Neural progenitor cell (in vitro differentiated cells): Measurements from ENCODE around the gene ARL15. TPM values are rescaled to one million over a fixed set of nuclear protein-coding genes. Genes with fewer than 3 reads are reported as not detected.

ENCODE experiments used
- DNase-seq: peaks from one replicate; pipeline ENCODE4 v3.0.0-alpha.2; 2016; ENCODE audit warnings: low spot score
- H2AFZ ChIP-seq: fragments of 200-600 bp; sonication (generic); replicated peaks from 2 replicates; pipeline ENCODE4 v1.6.1; 2016; ENCODE audit warnings: antibody characterized with exemption
- H3F3A ChIP-seq: fragments of 200-600 bp; sonication (generic); 2 replicates; pipeline ENCODE4 v1.6.1; 2016; ENCODE audit warnings: antibody characterized with exemption, low read depth
- H3K27ac ChIP-seq: fragments of 200-600 bp; sonication (generic); 2 replicates; pipeline ENCODE4 v1.5.1; 2016; ENCODE audit warnings: mild to moderate bottlenecking
- H3K27me3 ChIP-seq: fragments of 200-600 bp; sonication (generic); 2 replicates; pipeline ENCODE4 v1.6.1; 2016; ENCODE audit warnings: mild to moderate bottlenecking, moderate library complexity
- H3K36me3 ChIP-seq: fragments of 200-600 bp; sonication (generic); 2 replicates; pipeline ENCODE4 v1.5.1; 2016
- H3K4me1 ChIP-seq: fragments of 200-600 bp; sonication (generic); 2 replicates; pipeline ENCODE4 v1.6.1; 2016; ENCODE audit warnings: mixed run types
- H3K4me2 ChIP-seq: fragments of 200-600 bp; sonication (generic); 2 replicates; pipeline ENCODE4 v1.6.1; 2016
- H3K4me3 ChIP-seq: fragments of 200-600 bp; sonication (generic); 2 replicates; pipeline ENCODE4 v1.5.1; 2016
- H3K79me2 ChIP-seq: fragments of 200-600 bp; sonication (generic); 2 replicates; pipeline ENCODE4 v1.6.1; 2016; ENCODE audit warnings: low read depth
- H3K9ac ChIP-seq: fragments of 200-600 bp; sonication (generic); 2 replicates; pipeline ENCODE4 v1.6.1; 2016
- H3K9me3 ChIP-seq: fragments of 200-600 bp; sonication (generic); 2 replicates; pipeline ENCODE4 v1.5.1; 2016; ENCODE audit warnings: low read depth
- H4K20me1 ChIP-seq: fragments of 200-600 bp; sonication (generic); 2 replicates; pipeline ENCODE4 v1.6.1; 2016; ENCODE audit warnings: low read depth
- H3K27ac Mint-ChIP-seq: 3 replicates; pipeline ENCODE4 v1.8.0; 2021; ENCODE audit warnings: mixed read lengths
- H3K27me3 Mint-ChIP-seq: 2 replicates; pipeline ENCODE4 v1.8.0; 2022; ENCODE audit warnings: low read depth, mild to moderate bottlenecking, inconsistent platforms, moderate library complexity, mixed read lengths; ENCODE audit not compliant: insufficient read depth
- H3K36me3 Mint-ChIP-seq: 3 replicates; pipeline ENCODE4 v1.8.0; 2021; ENCODE audit warnings: mixed read lengths
- H3K4me1 Mint-ChIP-seq: 3 replicates; pipeline ENCODE4 v1.8.0; 2021; ENCODE audit warnings: mixed read lengths
- H3K4me3 Mint-ChIP-seq: 3 replicates; pipeline ENCODE4 v1.8.0; 2021; ENCODE audit warnings: mild to moderate bottlenecking, moderate library complexity, mixed read lengths
- H3K9me3 Mint-ChIP-seq: 3 replicates; pipeline ENCODE4 v1.8.0; 2020; ENCODE audit warnings: mixed read lengths
- CTCF ChIP-seq: fragments of 200-600 bp; sonication (generic); IDR thresholded peaks from 2 replicates; pipeline ENCODE4 v1.5.1; 2017; ENCODE audit warnings: antibody characterized with exemption, mild to moderate bottlenecking
- EZH2 ChIP-seq: fragments of 200-600 bp; sonication (generic); IDR thresholded peaks from 2 replicates; pipeline ENCODE4 v1.6.1; 2017; ENCODE audit warnings: antibody characterized with exemption, mild to moderate bottlenecking, moderate library complexity
- EZH2phosphoT487 ChIP-seq: fragments of 200-600 bp; sonication (generic); IDR thresholded peaks from 2 replicates; pipeline ENCODE4 v1.6.1; 2017; ENCODE audit warnings: antibody characterized with exemption
- total RNA-seq: library from RNA; depleted of rRNA; stranded (reverse); fragments of >200 nt; gene quantifications from 2 replicates; pipeline ENCODE4 v1.2.3, GENCODE V29; 2015; ENCODE audit warnings: low replicate concordance

ARL15 gene
- total RNA-seq, 1 donor from 2014 or later, result 39.1 TPM

GRCh38 chr5:54205453-54205852 is 104.9 kb downstream of the ARL15 start:
- Histone ChIP-seq H3K4me1 (peaks cover 16% of the 10 kb centered on the region), H3K4me2 (no peak overlapping the region), H3K27me3 (no peaks in the 10 kb centered on the region), H3K9ac (no peak overlapping the region), H3F3A (peaks cover 10% of the 10 kb centered on the region), H2AFZ (no peak overlapping the region), H4K20me1 (no peaks in the 10 kb centered on the region), H3K79me2 (peaks cover 34% of the 10 kb centered on the region), H3K36me3 (no peaks in the 10 kb centered on the region), H3K4me3 (no peak overlapping the region), H3K27ac (no peak overlapping the region), H3K9me3 (no peaks in the 10 kb centered on the region)
- Mint-ChIP-seq H3K4me3 (no peak overlapping the region), H3K9me3 (peaks cover 19% of the 10 kb centered on the region), H3K27me3 (no peaks in the 10 kb centered on the region), H3K4me1 (no peaks in the 10 kb centered on the region), H3K36me3 (peaks cover 3% of the 10 kb centered on the region), H3K27ac (no peak overlapping the region)
- no peak for DNase-seq
- TF ChIP-seq EZH2phosphoT487 (no peak), CTCF (no peak), EZH2 (no peak)

GRCh38 chr5:54197018-54197417 is 113.4 kb downstream of the ARL15 start:
- no peak overlapping the region for H3K9ac ChIP-seq
- H3K4me2 ChIP-seq, result no peak overlapping the region
- no peak overlapping the region for H3K4me3 ChIP-seq
- Mint-ChIP-seq H3K4me3 (no peak overlapping the region), H3K27me3 (no peaks in the 10 kb centered on the region), H3K4me1 (no peaks in the 10 kb centered on the region), H3K36me3 (no peaks in the 10 kb centered on the region), H3K9me3 (peaks cover 12% of the 10 kb centered on the region), H3K27ac (no peak overlapping the region)
- no peak overlapping the region for H3K27ac ChIP-seq
- no peak overlapping the region for H2AFZ ChIP-seq
- no peaks in the 10 kb centered on the region for H3K4me1 ChIP-seq
- no peaks in the 10 kb centered on the region for H3K36me3 ChIP-seq
- no peaks in the 10 kb centered on the region for H4K20me1 ChIP-seq
- TF ChIP-seq EZH2phosphoT487, result no peak
- H3K9me3 ChIP-seq, result no peaks in the 10 kb centered on the region
- no peaks in the 10 kb centered on the region for H3K27me3 ChIP-seq
- H3F3A ChIP-seq, result no peaks in the 10 kb centered on the region
- no peak for DNase-seq
- H3K79me2 ChIP-seq, result peaks cover 13% of the 10 kb centered on the region

- Histone ChIP-seq H3K36me3 (no peaks in the 10 kb centered on the region), H3K4me2 (no peak overlapping the region), H3F3A (no peaks in the 10 kb centered on the region), H2AFZ (no peak overlapping the region), H3K9me3 (no peaks in the 10 kb centered on the region), H3K27ac (no peak overlapping the region), H3K9ac (no peak overlapping the region), H3K4me1 (no peaks in the 10 kb centered on the region), H3K4me3 (no peak overlapping the region), H3K79me2 (peaks cover 18% of the 10 kb centered on the region), H3K27me3 (no peaks in the 10 kb centered on the region), H4K20me1 (no peaks in the 10 kb centered on the region)
- H3K36me3 Mint-ChIP-seq, result peaks cover 2% of the 10 kb centered on the region
- TF ChIP-seq CTCF, result no peak
- TF ChIP-seq EZH2phosphoT487, result no peak
- H3K9me3 Mint-ChIP-seq, result peaks cover 8% of the 10 kb centered on the region
- DNase-seq, result no peak
- no peak overlapping the region for H3K27ac Mint-ChIP-seq
- no peak overlapping the region for H3K4me3 Mint-ChIP-seq
- H3K4me1 Mint-ChIP-seq, result no peaks in the 10 kb centered on the region
- no peaks in the 10 kb centered on the region for H3K27me3 Mint-ChIP-seq
These were observed 114.7 kb downstream of the ARL15 start for GRCh38 chr5:54195701-54196100.

GRCh38 chr5:54194318-54194717 is 116.1 kb downstream of the ARL15 start:
- Mint-ChIP-seq H3K9me3 (no peaks in the 10 kb centered on the region), H3K4me3 (no peak overlapping the region), H3K36me3 (peaks cover 2% of the 10 kb centered on the region), H3K27ac (no peak overlapping the region), H3K27me3 (no peaks in the 10 kb centered on the region), H3K4me1 (no peaks in the 10 kb centered on the region)
- Histone ChIP-seq H3K36me3 (no peaks in the 10 kb centered on the region), H3F3A (no peaks in the 10 kb centered on the region), H3K27me3 (no peaks in the 10 kb centered on the region), H3K27ac (no peak overlapping the region), H3K4me1 (no peaks in the 10 kb centered on the region), H3K79me2 (peaks cover 25% of the 10 kb centered on the region), H3K9ac (no peak overlapping the region), H3K4me2 (no peak overlapping the region), H4K20me1 (no peaks in the 10 kb centered on the region), H3K4me3 (no peak overlapping the region), H2AFZ (no peak overlapping the region), H3K9me3 (no peaks in the 10 kb centered on the region)
- TF ChIP-seq CTCF (no peak), EZH2phosphoT487 (no peak), EZH2 (no peak)
- DNase-seq, result no peak
